Stimulated activated CD4-positive, alpha-beta T cell treated with anti-CD3 and anti-CD28 coated beads, TNF-alpha, amount 100 ng/mL, for 1 hour (primary cell): ENCODE results near the gene L2HGDH.
"Not testable (repeated sequence)": the region's sequence is repeated elsewhere in the genome, so short reads cannot be mapped to it uniquely, and the experiment has no call there.

ENCODE experiments used
- DNase-seq, 3 donors: peaks; one replicate each; pipeline ENCODE4 v3.0.0-alpha.2; 2020; ENCODE audit warnings: low read depth in 3 of 3, low spot score in 1 of 3

The L2HGDH gene

GRCh38 chr14:50340045-50340444, 28.0 kb upstream of the L2HGDH start:
- DNase-seq = no peak

GRCh38 chr14:50339178-50339804, 27.3 kb upstream of the L2HGDH start:
- no peak for DNase-seq

GRCh38 chr14:50338587-50338986, 26.6 kb upstream of the L2HGDH start:
- DNase-seq = no peak

- DNase-seq = no peak
Measured at GRCh38 chr14:50335989-50336824, 24.2 kb upstream of the L2HGDH start.

GRCh38 chr14:50335389-50335788, 23.4 kb upstream of the L2HGDH start:
- no peak for DNase-seq

- DNase-seq = no peak
Measured at GRCh38 chr14:50334211-50334610, 22.2 kb upstream of the L2HGDH start.

GRCh38 chr14:50333014-50333509, 21.0 kb upstream of the L2HGDH start:
- DNase-seq = no peak

GRCh38 chr14:50331596-50331995, 19.6 kb upstream of the L2HGDH start:
- no peak for DNase-seq

GRCh38 chr14:50321009-50321660, 9.1 kb upstream of the L2HGDH start:
- peak; percentile 4 to 42 (median 35) for DNase-seq

- DNase-seq = no peak
Measured at GRCh38 chr14:50320283-50320682, 8.3 kb upstream of the L2HGDH start.

- DNase-seq = no peak
Measured at GRCh38 chr14:50319721-50320120, 7.7 kb upstream of the L2HGDH start.

GRCh38 chr14:50319293-50319692, 7.3 kb upstream of the L2HGDH start:
- DNase-seq = no peak

- no peak for DNase-seq
Measured at GRCh38 chr14:50318031-50318626, 6.1 kb upstream of the L2HGDH start.

GRCh38 chr14:50314098-50314497, 2.1 kb upstream of the L2HGDH start:
- DNase-seq = not testable (repeated sequence)

- DNase-seq = no peak
Measured at GRCh38 chr14:50312734-50313054, 665 bp upstream of the L2HGDH start.

- no peak for DNase-seq
Measured at GRCh38 chr14:50311337-50311971, 575 bp downstream of the L2HGDH start.

- DNase-seq = no peak
Measured at GRCh38 chr14:50310445-50310844, 1.6 kb downstream of the L2HGDH start.

- DNase-seq = no peak
Measured at GRCh38 chr14:50308363-50308915, 3.6 kb downstream of the L2HGDH start.

GRCh38 chr14:50303744-50304471, 8.1 kb downstream of the L2HGDH start:
- no peak for DNase-seq

- no peak for DNase-seq
Measured at GRCh38 chr14:50301914-50302313, 10.1 kb downstream of the L2HGDH start.
